Vagina (tissue), 2 donors: Measurements from ENCODE around the gene IL16.
A peak's percentile ranks its signal among the peaks of the same experiment; 100 is the strongest.

Experiments
- CTCF ChIP-seq, 3 experiments: fragments of 450-650 bp in 2 of 3; fragments of 200-600 bp in 1 of 3; sonication (generic) in 1 of 3; IDR thresholded peaks; one replicate each; pipeline ENCODE4 v1.5.1; 2017 to 2019; ENCODE audit warnings: antibody characterized with exemption in 3 of 3, mild to moderate bottlenecking in 2 of 3, moderate library complexity in 2 of 3
- POLR2A ChIP-seq, 2 donors: fragments of 450-650 bp; IDR thresholded peaks; one replicate each; pipeline ENCODE4 v1.6.1; 2017; ENCODE audit warnings: antibody characterized with exemption in 2 of 2, mild to moderate bottlenecking in 2 of 2, moderate library complexity in 2 of 2
- POLR2AphosphoS5 ChIP-seq, 2 donors: sonication (generic); formaldehyde crosslinking; IDR thresholded peaks; one replicate each; pipeline ENCODE4 v1.9.0; 2017; ENCODE audit warnings: antibody characterized with exemption in 2 of 2, mild to moderate bottlenecking in 2 of 2, low read depth in 1 of 2; ENCODE audit not compliant: insufficient read depth in 1 of 2

- TF ChIP-seq POLR2A (IDR thresholded peaks at IDR 0.05) = no peak
- no peak for TF ChIP-seq CTCF (IDR thresholded peaks at IDR 0.05)
- TF ChIP-seq POLR2AphosphoS5 (IDR thresholded peaks at IDR 0.05; ENCODE audit: insufficient read depth in 1 of 2, low read depth in 1 of 2) = peak in 1 of 2 donors; percentile 32
Measured at GRCh38 chr15:81225161-81225671, 28.5 kb downstream of the IL16 start.
